ENCODE results near the gene PTPRN2. TPM values are rescaled to one million over a fixed set of nuclear protein-coding genes. Genes with fewer than 3 reads are reported as not detected.

PTPRN2 gene
- total and polyA plus RNA-seq, 2 donors (not counting 3 experiments of a cell fraction or from before 2014, with no cell fraction given), result 0.62 to 0.88 TPM

DNA sequence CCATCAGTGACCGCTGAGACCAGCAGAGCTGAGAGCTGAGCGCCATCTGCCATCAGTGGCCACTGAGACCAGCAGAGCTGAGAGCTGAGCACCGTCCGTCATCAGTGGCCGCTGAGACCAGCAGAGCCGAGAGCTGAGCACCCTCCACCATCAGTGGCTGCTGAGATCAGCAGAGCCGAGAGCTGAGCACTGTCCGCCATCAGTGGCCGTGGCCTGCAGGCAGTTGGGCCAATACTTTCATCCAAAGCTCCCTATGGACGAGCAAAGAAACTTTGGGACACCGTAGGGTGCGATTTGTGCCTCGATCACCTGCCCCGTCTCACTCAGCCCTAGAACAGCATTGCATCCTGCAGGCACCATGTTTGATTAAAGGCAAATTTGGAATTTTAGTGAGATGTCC is 985.0 kb downstream of the PTPRN2 start:
- H3K9ac ChIP-seq (replicated peaks; ENCODE audit: extremely low read depth, insufficient read depth, low read length), result no peak overlapping the region
- CTCF ChIA-PET, result no interaction called here

DNA sequence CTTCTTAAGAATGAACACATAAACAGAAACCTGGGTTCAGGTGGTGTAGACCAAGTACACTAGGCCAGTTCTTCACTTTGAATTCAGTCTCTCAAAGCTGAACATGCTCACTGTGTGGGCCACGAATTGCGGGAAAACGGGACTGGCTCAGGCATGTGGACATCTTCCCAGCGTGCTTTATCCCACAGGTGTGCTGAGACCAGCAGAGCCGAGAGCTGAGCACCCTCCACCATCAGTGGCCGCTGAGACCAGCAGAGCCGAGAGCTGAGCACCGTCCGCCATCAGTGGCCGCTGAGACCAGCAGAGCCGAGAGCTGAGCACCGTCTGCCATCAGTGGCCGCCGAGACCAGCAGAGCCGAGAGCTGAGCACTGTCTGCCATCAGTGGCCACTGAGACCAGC is 985.5 kb downstream of the PTPRN2 start:
- TF ChIP-seq POLR2A (IDR thresholded peaks at IDR 0.05; ENCODE audit: low read depth, low read length), result no peak
- TF ChIP-seq GATA2 (IDR thresholded peaks at IDR 0.05; ENCODE audit: insufficient read depth, insufficient read length, low read depth, low read length), result no peak
- TF ChIP-seq FOS (IDR thresholded peaks at IDR 0.05; ENCODE audit: borderline replicate concordance, insufficient read depth, low read length), result no peak
- no peak for TF ChIP-seq POLR2AphosphoS5 (IDR thresholded peaks at IDR 0.05; ENCODE audit: insufficient read depth, low read depth, low read length)
- no peak for TF ChIP-seq MYC (IDR thresholded peaks at IDR 0.05; ENCODE audit: low read depth, low read length)
- TF ChIP-seq, protein P1, sequence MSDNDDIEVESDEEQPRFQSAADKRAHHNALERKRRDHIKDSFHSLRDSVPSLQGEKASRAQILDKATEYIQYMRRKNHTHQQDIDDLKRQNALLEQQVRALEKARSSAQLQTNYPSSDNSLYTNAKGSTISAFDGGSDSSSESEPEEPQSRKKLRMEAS (IDR thresholded peaks at IDR 0.05; ENCODE audit: insufficient read depth, insufficient read length), result no peak
- no peak for TF ChIP-seq EZH2 (IDR thresholded peaks at IDR 0.05; ENCODE audit: borderline replicate concordance, low read depth, low read length, severe bottlenecking)
- TF ChIP-seq JUN (IDR thresholded peaks at IDR 0.05; ENCODE audit: borderline replicate concordance, insufficient read depth, insufficient read length, low read depth), result no peak
- no peak for TF ChIP-seq CTCF (IDR thresholded peaks at IDR 0.05; ENCODE audit: extremely low read depth in 1 of 2, insufficient read depth in 1 of 2, low read depth in 1 of 2, low read length in 2 of 2)
- POLR2A ChIA-PET, result no interaction called here
- Histone ChIP-seq H3K4me2 (ENCODE audit: insufficient read depth, low read length) (no peak overlapping the region), H3K9me1 (replicated peaks; ENCODE audit: control insufficient read depth, extremely low read depth, insufficient read depth, low read length) (no peaks in the 10 kb centered on the region), H3K4me1 (ENCODE audit: control insufficient read depth, extremely low read depth, insufficient read depth, low read length) (no peaks in the 10 kb centered on the region), H3K9me3 (replicated peaks; ENCODE audit: control insufficient read depth, insufficient read depth, low read length) (no peaks in the 10 kb centered on the region), H3K36me3 (ENCODE audit: control insufficient read depth in 2 of 2, extremely low read depth in 1 of 2, insufficient read depth in 2 of 2, low read length in 2 of 2) (no peaks in the 10 kb centered on the region), H4K20me1 (replicated peaks; ENCODE audit: control insufficient read depth, extremely low read depth, insufficient read depth, low read length) (no peaks in the 10 kb centered on the region), H3K79me2 (ENCODE audit: control insufficient read depth, insufficient read depth, low read length) (no peaks in the 10 kb centered on the region), H3K27me3 (ENCODE audit: control insufficient read depth in 2 of 2, insufficient read depth in 2 of 2, low read length in 2 of 2) (no peaks in the 10 kb centered on the region), H2AFZ (ENCODE audit: low read depth, low read length) (no peak overlapping the region), H3K4me3 (replicated peaks in 1 of 3; ENCODE audit: insufficient read depth in 1 of 3, low read depth in 1 of 3, low read length in 3 of 3) (no peak overlapping the region), H3K9ac (replicated peaks; ENCODE audit: extremely low read depth, insufficient read depth, low read length) (no peak overlapping the region), H3K27ac (ENCODE audit: insufficient read depth, low read depth, low read length) (no peak overlapping the region)
- CTCF ChIA-PET, result no interaction called here
- FAIRE-seq (no peak), DNase-seq (ENCODE audit: low read depth, low spot score) (no peak)
- no TSS peak for BruUV-seq (replicated peaks)
- intact Hi-C loops (cut with micrococcal nuclease), result no loop called here
- dilution Hi-C loops (cut with MboI; ENCODE audit: extremely low pct_ligation_motif_present, low sequenced_read_pairs), result no loop called here

More for the DNA sequence above, 985.0 kb downstream of the PTPRN2 start:
- Histone ChIP-seq H4K20me1 (replicated peaks; ENCODE audit: control insufficient read depth, extremely low read depth, insufficient read depth, low read length) (no peaks in the 10 kb centered on the region), H3K9me3 (replicated peaks; ENCODE audit: control insufficient read depth, insufficient read depth, low read length) (no peaks in the 10 kb centered on the region), H3K27me3 (ENCODE audit: control insufficient read depth in 2 of 2, insufficient read depth in 2 of 2, low read length in 2 of 2) (no peaks in the 10 kb centered on the region), H3K4me3 (replicated peaks in 1 of 3; ENCODE audit: insufficient read depth in 1 of 3, low read depth in 1 of 3, low read length in 3 of 3) (no peak overlapping the region), H3K79me2 (ENCODE audit: control insufficient read depth, insufficient read depth, low read length) (no peaks in the 10 kb centered on the region), H2AFZ (ENCODE audit: low read depth, low read length) (no peak overlapping the region), H3K36me3 (ENCODE audit: control insufficient read depth in 2 of 2, extremely low read depth in 1 of 2, insufficient read depth in 2 of 2, low read length in 2 of 2) (no peaks in the 10 kb centered on the region), H3K27ac (ENCODE audit: insufficient read depth, low read depth, low read length) (no peak overlapping the region), H3K4me2 (ENCODE audit: insufficient read depth, low read length) (no peak overlapping the region), H3K9me1 (replicated peaks; ENCODE audit: control insufficient read depth, extremely low read depth, insufficient read depth, low read length) (no peaks in the 10 kb centered on the region), H3K4me1 (ENCODE audit: control insufficient read depth, extremely low read depth, insufficient read depth, low read length) (no peaks in the 10 kb centered on the region)
- intact Hi-C loops (cut with micrococcal nuclease) (no loop called here), dilution Hi-C loops (cut with MboI; ENCODE audit: extremely low pct_ligation_motif_present, low sequenced_read_pairs) (no loop called here)
- TF ChIP-seq, protein P1 (IDR thresholded peaks at IDR 0.05; ENCODE audit: insufficient read depth, insufficient read length), result no peak
- no peak for TF ChIP-seq POLR2A (IDR thresholded peaks at IDR 0.05; ENCODE audit: low read depth, low read length)
- no peak for TF ChIP-seq FOS (IDR thresholded peaks at IDR 0.05; ENCODE audit: borderline replicate concordance, insufficient read depth, low read length)
- TF ChIP-seq MYC (IDR thresholded peaks at IDR 0.05; ENCODE audit: low read depth, low read length), result no peak
- no peak for TF ChIP-seq EZH2 (IDR thresholded peaks at IDR 0.05; ENCODE audit: borderline replicate concordance, low read depth, low read length, severe bottlenecking)
- FAIRE-seq, result no peak
- DNase-seq (ENCODE audit: low read depth, low spot score), result no peak
- no TSS peak for BruUV-seq (replicated peaks)
- POLR2A ChIA-PET, result no interaction called here

Data from endothelial cell of umbilical vein (primary cell).